Measurements from ENCODE around the gene P2RY8.
"Not testable (repeated sequence)": the region's sequence is repeated elsewhere in the genome, so short reads cannot be mapped to it uniquely, and the experiment has no call there.

The P2RY8 gene

GRCh38 chrX:1464041-1464970 is 72.7 kb downstream of the P2RY8 start:
- no peak for DNase-seq

- no peak for DNase-seq
Observed at GRCh38 chrX:1463581-1463980, 73.4 kb downstream of the P2RY8 start.

GRCh38 chrX:1462596-1463251 is 74.3 kb downstream of the P2RY8 start:
- DNase-seq, result no peak

- DNase-seq, result no peak
Observed at GRCh38 chrX:1462110-1462509, 74.9 kb downstream of the P2RY8 start.

GRCh38 chrX:1455948-1456280 is 81.1 kb downstream of the P2RY8 start:
- no peak for DNase-seq

- peak; percentile 84 to 87 for DNase-seq
Observed at GRCh38 chrX:1453951-1454785, 82.8 kb downstream of the P2RY8 start.

GRCh38 chrX:1453395-1453783 is 83.6 kb downstream of the P2RY8 start:
- DNase-seq, result no peak

- DNase-seq, result peak; percentile 99 to 100
Observed at GRCh38 chrX:1452516-1453394, 84.2 kb downstream of the P2RY8 start, which contains the start of gene ASMTL. ASMTL (minus strand) TSS chrX:1452909; CDS start chrX:1452840, 69 bp downstream.

- no peak for DNase-seq
Observed at GRCh38 chrX:1451661-1452515, 85.1 kb downstream of the P2RY8 start.

GRCh38 chrX:1451251-1451660 is 85.7 kb downstream of the P2RY8 start:
- no peak for DNase-seq

GRCh38 chrX:1450361-1451161 is 86.4 kb downstream of the P2RY8 start:
- no peak for DNase-seq

- no peak for DNase-seq
Observed at GRCh38 chrX:1449823-1450149, 87.2 kb downstream of the P2RY8 start.

- DNase-seq, result no peak
Observed at GRCh38 chrX:1449036-1449822, 87.8 kb downstream of the P2RY8 start.

GRCh38 chrX:1448573-1449001 is 88.4 kb downstream of the P2RY8 start:
- not testable (repeated sequence) for DNase-seq

GRCh38 chrX:1447969-1448572 is 88.9 kb downstream of the P2RY8 start:
- DNase-seq, result not testable (repeated sequence)

GRCh38 chrX:1446984-1447968 is 89.7 kb downstream of the P2RY8 start:
- not testable (repeated sequence) for DNase-seq
